Measurements from ENCODE around the gene PPFIA3.
A peak's percentile ranks its signal among the peaks of the same experiment; 100 is the strongest.

PPFIA3 gene

DNA sequence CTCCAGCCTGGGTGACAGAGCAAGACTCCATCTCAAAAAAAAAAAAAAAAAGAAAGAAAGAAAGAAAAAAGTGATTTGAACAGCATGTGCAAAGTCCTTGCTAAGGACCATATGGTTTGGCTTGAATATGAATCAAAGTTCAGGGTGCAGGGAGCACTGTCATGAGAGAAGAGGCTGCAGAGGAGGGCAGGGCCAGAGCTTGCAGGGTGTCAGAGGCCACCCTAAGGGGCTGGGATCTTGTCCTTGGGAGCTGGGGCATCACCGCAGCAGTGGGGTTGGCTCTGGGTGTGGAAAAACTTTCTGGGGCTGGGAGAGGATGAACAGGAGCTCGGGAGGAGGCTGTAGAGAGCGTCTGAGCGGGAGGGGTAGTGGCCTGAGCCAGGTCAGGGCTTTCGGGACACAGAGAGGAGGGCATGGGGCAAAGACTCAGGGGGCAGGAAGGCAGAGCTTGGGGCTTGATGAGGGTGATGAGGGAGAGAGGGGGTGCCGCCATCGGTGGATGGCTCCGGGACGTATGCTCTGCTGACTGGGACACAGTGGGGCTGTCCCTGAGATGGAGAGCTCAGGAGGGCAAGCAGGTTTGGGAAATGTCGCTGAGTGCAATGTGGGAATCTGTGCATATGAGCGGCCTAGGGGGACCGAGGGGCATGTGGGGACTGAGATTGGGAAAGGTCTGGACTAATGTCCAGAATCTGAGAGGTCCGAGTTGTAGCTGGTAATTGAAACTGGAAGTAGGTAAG lies 41.3 kb downstream of the PPFIA3 start:
- Histone ChIP-seq H3K4me3 (no peak overlapping the region), H3K27ac (no peak overlapping the region)
- no peak for DNase-seq (ENCODE audit: low spot score)
- TF ChIP-seq, protein P1, sequence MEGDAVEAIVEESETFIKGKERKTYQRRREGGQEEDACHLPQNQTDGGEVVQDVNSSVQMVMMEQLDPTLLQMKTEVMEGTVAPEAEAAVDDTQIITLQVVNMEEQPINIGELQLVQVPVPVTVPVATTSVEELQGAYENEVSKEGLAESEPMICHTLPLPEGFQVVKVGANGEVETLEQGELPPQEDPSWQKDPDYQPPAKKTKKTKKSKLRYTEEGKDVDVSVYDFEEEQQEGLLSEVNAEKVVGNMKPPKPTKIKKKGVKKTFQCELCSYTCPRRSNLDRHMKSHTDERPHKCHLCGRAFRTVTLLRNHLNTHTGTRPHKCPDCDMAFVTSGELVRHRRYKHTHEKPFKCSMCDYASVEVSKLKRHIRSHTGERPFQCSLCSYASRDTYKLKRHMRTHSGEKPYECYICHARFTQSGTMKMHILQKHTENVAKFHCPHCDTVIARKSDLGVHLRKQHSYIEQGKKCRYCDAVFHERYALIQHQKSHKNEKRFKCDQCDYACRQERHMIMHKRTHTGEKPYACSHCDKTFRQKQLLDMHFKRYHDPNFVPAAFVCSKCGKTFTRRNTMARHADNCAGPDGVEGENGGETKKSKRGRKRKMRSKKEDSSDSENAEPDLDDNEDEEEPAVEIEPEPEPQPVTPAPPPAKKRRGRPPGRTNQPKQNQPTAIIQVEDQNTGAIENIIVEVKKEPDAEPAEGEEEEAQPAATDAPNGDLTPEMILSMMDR (IDR thresholded peaks at IDR 0.05): no peak

DNA sequence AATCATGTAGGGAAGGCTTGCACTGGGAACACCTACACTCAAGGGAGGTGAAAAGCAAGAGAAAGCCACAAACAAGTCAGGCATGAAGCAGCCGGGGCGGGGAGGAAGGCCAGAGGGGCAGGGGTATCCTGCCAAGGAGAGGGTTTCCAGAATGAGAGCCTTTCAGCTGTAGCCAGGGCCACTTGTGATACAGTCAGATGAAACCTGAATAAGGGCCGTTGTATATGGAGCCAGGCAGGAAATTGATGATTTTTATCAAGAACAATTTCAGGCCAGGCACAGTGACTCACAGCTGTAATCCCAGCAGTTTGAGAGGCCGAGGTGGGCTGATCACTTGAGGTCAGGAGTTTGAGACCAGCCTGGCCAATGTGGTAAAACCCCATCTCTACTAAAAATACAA lies 42.6 kb downstream of the PPFIA3 start:
- no peak for DNase-seq (ENCODE audit: low spot score)
- TF ChIP-seq, protein P1 (IDR thresholded peaks at IDR 0.05): no peak
- Histone ChIP-seq H3K4me3 (no peak overlapping the region), H3K27ac (no peak overlapping the region)

DNA sequence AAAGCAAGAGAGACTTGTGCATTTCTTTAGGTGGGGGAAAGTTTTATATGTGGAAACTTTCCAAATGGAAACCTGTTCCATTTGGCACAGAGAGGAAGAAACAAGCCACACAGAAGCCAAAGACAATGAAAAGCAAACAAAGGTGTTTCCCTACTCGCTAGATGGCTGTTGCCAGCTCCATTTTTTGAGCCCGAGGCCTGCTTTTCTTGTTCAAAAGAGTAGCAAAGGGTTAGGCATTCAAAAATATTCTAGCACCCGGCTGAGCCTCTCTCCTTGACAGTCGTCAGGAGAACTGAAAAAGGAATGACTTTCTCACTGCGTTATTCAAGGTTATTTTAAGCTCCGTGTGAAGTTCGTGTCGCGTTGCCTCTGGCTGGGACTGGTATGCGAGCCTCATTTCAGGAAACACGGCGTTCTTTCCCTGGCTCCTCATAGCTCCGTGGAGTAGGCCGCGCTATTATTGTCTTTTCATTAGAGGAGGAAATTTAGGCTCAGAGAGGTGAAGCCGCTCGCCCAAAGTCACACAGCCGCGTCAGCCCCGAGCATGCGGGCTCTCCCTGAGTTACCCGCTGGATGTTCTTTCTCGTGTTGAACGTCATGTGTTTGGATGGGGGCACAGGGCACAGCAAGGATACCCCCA lies 45.9 kb downstream of the PPFIA3 start:
- TF ChIP-seq, protein P1 (IDR thresholded peaks at IDR 0.05): no peak
- Histone ChIP-seq H3K4me3 (peak overlapping the region; percentile 56), H3K27ac (peak overlapping the region; percentile 85 to 91)
- DNase-seq (ENCODE audit: low spot score): no peak

DNA sequence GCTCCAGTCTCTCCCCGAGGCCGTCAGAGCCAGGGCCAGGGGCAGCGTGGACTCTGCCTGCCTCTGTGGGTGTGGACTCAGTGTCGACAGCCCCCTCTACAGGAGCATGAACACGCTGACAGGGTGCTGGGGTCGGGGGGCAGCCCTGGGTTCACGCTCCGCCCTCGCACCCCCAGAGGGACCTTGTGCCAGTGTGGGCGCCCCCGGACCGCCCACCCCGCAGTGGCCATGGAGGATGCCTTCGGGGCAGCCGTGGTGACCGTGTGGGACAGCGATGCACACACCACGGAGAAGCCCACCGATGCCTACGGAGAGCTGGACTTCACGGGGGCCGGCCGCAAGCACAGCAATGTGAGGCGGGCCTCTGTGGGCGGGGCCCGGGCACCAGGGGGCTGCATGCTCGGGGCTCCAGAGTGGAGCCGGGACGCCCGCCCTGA lies 46.5 kb downstream of the PPFIA3 start:
- Histone ChIP-seq H3K27ac (peak overlapping the region; percentile 85 to 91), H3K4me3 (peak overlapping the region; percentile 56)
- DNase-seq (ENCODE audit: low spot score): no peak
- TF ChIP-seq, protein P1 (IDR thresholded peaks at IDR 0.05): no peak

DNA sequence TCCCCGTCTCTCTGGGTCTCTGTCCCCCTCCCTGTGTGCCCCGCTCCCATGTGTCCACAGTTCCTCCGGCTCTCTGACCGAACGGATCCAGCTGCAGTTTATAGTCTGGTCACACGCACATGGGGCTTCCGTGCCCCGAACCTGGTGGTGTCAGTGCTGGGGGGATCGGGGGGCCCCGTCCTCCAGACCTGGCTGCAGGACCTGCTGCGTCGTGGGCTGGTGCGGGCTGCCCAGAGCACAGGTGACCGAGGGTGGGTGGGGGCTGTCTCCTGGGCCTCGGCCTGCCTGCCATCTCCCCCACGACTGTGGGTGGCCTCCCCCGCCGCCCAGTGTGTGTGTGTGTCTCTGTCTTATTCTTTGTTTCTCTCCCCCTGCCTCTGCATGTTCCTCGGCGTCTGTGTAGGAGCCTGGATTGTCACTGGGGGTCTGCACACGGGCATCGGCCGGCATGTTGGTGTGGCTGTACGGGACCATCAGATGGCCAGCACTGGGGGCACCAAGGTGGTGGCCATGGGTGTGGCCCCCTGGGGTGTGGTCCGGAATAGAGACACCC lies 48.6 kb downstream of the PPFIA3 start:
- H3K27ac ChIP-seq: no peak overlapping the region
- no peak overlapping the region for H3K4me3 ChIP-seq
- TF ChIP-seq, protein P1 (IDR thresholded peaks at IDR 0.05): no peak
- no peak for DNase-seq (ENCODE audit: low spot score)

DNA sequence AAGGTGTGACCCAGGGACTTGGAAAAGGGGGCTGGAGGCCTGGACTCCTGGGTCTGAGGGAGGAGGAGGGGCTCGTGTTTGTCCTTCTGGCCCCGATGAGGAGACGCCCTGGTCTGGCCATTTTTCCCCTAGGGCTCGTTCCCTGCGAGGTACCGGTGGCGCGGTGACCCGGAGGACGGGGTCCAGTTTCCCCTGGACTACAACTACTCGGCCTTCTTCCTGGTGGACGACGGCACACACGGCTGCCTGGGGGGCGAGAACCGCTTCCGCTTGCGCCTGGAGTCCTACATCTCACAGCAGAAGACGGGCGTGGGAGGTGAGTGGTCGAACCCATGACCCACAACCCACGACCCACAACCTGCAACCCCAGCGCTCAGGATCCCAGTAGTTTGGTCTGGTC lies 49.1 kb downstream of the PPFIA3 start:
- DNase-seq (ENCODE audit: low spot score): no peak
- Histone ChIP-seq H3K27ac (no peak overlapping the region), H3K4me3 (no peak overlapping the region)
- TF ChIP-seq, protein P1 (IDR thresholded peaks at IDR 0.05): no peak

Data from coronary artery (tissue), 2 donors.